GM18907 (cell line): ENCODE data around the gene THEM5.

Source experiments
- ATAC-seq: cut with Tn5 transposase; IDR thresholded peaks from one replicate; pipeline ENCODE4 v1.9.1; 2021; ENCODE audit warnings: mild to moderate bottlenecking, moderate library complexity; ENCODE audit not compliant: unreplicated experiment

Gene THEM5

GRCh38 chr1:151822404-151822803, 31.1 kb downstream of the THEM5 start:
- ATAC-seq, result no peak

GRCh38 chr1:151820940-151821339, 32.6 kb downstream of the THEM5 start:
- ATAC-seq, result no peak

- no peak for ATAC-seq
These were observed 33.4 kb downstream of the THEM5 start for GRCh38 chr1:151819976-151820623.

- ATAC-seq, result no peak
These were observed 34.2 kb downstream of the THEM5 start for GRCh38 chr1:151819227-151819835.

- ATAC-seq, result no peak
These were observed 36.2 kb downstream of the THEM5 start for GRCh38 chr1:151817353-151817730.

- ATAC-seq, result no peak
These were observed 36.8 kb downstream of the THEM5 start for GRCh38 chr1:151816548-151817352.

- no peak for ATAC-seq
These were observed 37.7 kb downstream of the THEM5 start for GRCh38 chr1:151815716-151816327.

GRCh38 chr1:151814971-151815545, 38.5 kb downstream of the THEM5 start:
- no peak for ATAC-seq

GRCh38 chr1:151814426-151814825, 39.1 kb downstream of the THEM5 start:
- no peak for ATAC-seq

- no peak for ATAC-seq
These were observed 40.1 kb downstream of the THEM5 start for GRCh38 chr1:151813271-151813977.

GRCh38 chr1:151811181-151811580, 42.3 kb downstream of the THEM5 start:
- ATAC-seq, result no peak

GRCh38 chr1:151809985-151810556, 43.4 kb downstream of the THEM5 start:
- no peak for ATAC-seq

GRCh38 chr1:151809290-151809984, 44.1 kb downstream of the THEM5 start:
- ATAC-seq, result no peak

GRCh38 chr1:151807766-151808165, 45.7 kb downstream of the THEM5 start:
- no peak for ATAC-seq

GRCh38 chr1:151807131-151807530, 46.4 kb downstream of the THEM5 start:
- no peak for ATAC-seq

GRCh38 chr1:151806170-151806569, 47.3 kb downstream of the THEM5 start:
- no peak for ATAC-seq

GRCh38 chr1:151805066-151805820, 48.3 kb downstream of the THEM5 start, which contains the start of gene LINGO4:
Gene LINGO4, minus strand, starts transcription at chr1:151805419. Its CDS starts 2,715 bp downstream, at chr1:151802704.
- ATAC-seq, result no peak

- ATAC-seq, result no peak
These were observed 49.6 kb downstream of the THEM5 start for GRCh38 chr1:151803915-151804314.

GRCh38 chr1:151803164-151803563, 50.3 kb downstream of the THEM5 start:
- ATAC-seq, result no peak
